Kasumi-1 (cell line): ENCODE results near the gene SPPL2B.

Source experiments
- DNase-seq, 2 experiments: peaks; one replicate each; lab custom pipeline; 2025; lab: John Stamatoyannopoulos, UW

SPPL2B gene

GRCh38 chr19:2355168-2356035 lies 26.9 kb downstream of the SPPL2B start:
- DNase-seq, result no peak

DNA sequence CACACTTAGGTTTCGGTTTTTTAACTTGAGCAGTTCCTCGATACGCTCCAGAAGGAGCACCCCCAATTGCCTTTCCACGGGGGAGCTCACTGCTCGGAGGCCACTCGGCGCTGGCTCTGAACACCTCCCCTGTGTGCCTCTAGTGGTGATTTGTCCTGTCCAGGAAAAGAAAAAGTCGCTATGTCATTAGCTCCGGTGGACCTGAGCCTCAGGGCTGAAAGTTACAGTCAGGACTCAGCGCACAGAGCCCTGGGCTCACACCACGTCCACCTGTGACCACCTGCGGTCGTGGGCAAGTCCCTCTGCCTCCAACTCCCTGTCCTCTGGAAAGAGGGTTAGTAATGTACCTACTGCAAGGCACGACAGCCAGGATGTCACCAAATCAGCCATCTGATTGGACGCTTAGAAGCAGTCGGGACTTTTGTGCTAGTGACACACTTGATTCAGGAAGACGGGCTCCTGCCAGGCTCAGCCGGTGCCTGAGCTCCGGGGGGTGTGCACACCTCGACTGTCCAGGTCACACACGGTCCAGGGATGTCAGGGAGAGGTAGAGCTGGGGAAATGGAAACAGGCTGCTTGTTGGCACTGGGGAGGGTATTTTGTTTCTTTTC lies 27.7 kb downstream of the SPPL2B start:
- DNase-seq, result no peak

DNA sequence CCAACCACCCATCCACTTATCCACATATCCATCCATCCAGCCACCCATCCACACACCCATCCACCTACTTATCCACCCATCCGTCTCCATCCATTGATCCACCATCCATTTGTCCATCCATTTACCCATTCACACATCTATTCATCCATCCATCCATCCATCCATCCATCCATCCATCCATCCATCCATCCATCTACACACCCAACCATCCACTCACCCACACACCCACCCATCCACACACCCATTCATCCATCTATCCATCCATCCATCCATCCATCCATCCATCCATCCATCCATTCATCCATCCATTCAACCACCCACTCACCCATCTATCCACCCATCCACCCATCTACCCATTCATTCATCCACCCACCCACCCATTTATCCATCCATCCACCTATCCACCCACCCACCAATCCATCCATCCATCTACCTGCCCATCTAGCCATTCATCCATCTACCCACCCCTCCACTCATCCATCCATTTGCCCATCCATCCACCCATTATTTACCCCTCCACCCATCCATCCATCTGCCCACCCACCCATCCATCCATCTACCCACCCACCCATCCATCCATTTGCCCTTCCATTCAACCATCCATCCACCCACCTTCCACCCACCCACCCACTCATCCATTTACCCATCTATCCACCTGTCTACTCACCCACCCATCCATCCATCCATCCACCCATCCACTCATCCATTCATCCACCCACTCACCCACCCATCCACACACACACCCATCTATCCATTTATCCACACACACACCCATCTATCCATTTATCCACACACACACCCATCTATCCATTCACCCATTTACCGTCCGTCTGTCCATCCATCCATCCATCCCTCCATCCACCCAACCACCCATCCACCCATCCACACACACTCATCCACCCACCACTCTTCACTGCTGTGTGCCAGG lies 29.1 kb downstream of the SPPL2B start:
- DNase-seq, result no peak

DNA sequence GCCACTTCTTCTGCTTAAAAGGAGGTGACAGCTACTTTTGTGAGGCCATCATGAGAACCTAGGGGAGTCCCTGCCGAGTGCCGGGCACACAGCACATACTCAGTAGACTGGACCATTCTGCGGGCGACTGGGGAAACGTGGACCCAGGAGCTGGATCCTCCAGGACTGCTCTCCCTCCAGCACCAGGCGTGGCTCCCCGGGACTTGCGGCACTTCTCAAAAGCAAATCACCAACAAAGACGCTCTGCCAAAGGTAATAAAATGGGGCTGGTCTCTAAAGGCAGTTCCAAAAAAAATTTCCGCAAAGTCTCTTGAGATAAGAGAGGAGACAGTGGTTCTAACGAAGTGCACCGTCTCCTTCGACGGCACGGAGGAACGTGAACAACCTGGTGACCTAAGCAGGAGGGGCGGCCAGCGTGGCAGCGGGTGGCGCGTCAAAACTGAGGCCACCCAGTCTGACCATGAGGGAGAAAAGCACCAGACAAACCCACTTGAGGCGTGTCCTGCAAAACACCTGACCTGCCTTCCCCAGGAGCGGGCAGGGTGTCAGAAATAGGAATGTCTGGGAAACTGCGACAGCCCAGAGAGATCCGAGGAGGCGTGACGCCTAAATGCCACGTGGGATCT lies 30.2 kb downstream of the SPPL2B start:
- DNase-seq, result no peak

GRCh38 chr19:2359992-2360685 lies 31.7 kb downstream of the SPPL2B start, which contains the start of gene TMPRSS9:
TMPRSS9 (plus strand) TSS chr19:2360265; CDS start chr19:2389786, 29,521 bp downstream.
- no peak for DNase-seq

GRCh38 chr19:2360833-2361232 lies 32.3 kb downstream of the SPPL2B start:
- DNase-seq, result no peak

- DNase-seq, result no peak
Observed at GRCh38 chr19:2361246-2362045, 33.0 kb downstream of the SPPL2B start.

DNA sequence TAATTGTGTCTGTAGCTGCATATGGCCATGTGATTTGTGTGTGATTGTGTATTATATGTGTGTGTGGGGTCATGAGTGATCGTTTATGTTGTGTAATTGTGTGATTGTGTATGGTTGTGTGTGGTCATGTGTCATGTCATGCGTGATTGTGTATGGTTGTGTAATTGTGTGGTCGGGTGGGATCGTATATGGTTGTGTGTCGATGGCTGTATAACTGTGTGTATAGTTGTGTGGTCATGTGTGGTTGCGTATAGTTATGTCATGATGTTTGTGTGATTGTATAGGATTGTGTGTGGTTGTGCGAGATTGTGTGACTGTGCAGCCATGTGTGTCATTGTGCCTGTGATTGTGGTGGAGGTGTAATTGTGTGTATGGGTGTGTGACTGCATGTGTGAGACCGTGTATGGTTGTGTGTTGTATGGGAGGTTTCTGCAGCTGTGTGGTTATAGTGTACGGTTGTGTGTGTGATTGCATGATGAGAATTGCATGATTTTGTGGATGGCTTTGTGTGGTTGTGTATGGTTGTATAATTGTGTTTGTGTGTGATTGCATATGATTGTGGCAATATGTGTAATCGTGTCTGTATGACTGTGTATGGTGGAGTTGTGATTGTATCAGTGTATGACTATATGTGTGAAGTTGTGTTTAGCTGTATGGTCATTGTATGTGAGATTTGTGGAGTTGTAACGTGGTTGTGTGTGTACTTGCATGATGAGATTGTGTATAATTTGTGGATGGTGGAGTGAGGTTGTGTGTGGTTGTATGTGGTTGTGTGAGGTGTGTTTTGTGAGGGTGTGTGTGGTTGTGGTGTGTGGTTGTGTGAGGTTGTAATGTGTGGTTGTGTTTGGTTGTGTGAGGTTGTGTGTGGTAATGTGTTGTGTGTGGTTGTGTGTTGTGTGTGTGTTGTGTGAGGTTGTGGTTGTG lies 33.8 kb downstream of the SPPL2B start:
- no peak for DNase-seq

DNA sequence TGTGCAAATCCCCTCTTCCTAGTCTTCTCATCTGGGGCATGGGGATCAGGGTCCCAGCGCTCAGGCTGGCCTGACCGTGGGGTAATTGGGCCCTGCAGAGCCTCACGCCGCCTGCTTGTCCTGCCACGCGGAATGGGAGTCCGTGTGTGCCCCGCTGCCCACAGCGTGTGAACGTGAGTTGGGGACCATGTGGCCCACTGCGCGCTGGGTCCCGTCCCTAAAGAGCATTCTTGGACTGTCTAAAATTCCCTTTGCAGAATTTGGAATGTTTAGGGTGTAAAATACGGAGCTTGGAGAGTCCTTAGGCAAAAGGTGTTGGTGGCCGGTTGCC lies 34.5 kb downstream of the SPPL2B start:
- DNase-seq, result no peak

DNA sequence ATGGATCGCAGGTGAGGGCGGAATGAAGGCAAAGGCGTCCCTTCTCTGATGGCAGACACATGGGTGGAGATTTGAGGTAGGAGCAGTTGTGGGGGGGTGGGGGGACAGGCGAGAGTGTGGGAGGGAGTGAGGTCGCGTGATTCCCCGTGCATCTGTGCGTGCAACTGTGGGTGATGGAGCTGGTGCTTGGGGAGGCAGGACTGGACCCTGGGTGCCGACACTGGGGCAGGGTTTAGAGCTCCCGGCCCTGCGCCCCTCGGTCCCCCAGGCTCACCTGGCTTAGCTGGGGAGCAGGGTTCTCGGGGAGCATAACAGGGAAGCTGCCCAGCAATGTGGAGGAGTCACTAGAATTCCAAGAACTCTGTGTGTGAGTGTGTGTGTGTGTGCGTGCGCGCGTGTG lies 34.9 kb downstream of the SPPL2B start:
- DNase-seq, result no peak

DNA sequence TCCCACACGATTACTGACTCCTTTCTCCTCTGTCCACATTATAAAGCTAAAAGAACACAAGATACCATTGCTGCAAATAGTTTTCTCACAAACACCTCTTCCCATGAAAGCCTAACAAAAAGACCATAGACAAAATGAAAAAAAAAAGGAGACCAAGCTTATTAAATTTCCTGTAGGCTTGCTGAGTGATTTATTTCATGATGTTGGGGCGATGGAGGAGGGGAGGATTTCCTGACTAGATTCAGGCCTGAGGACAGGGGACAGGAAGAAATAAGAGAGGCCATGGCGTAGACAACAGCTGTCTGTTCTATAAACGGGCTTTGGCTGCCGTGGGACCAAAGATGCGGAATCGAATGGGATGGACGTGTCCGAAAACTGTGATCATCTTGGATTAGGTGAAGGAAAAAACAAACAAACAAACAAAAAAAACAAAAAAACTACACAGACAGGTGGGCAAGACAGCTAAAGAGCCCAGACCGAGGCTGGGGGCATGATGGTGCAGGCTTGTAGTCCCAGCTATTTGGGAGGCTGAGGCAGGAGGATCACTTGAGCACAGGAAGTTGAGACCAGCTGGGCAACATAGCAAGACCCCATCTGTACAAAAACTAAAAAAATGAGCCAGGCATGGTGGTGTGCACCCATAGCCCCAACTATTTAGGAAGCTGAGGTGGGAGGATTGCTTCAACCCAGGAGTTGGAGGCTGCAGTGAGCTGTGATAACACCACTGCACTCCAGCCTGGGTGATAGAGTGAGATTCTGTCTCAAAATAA lies 36.9 kb downstream of the SPPL2B start:
- DNase-seq, result no peak

DNA sequence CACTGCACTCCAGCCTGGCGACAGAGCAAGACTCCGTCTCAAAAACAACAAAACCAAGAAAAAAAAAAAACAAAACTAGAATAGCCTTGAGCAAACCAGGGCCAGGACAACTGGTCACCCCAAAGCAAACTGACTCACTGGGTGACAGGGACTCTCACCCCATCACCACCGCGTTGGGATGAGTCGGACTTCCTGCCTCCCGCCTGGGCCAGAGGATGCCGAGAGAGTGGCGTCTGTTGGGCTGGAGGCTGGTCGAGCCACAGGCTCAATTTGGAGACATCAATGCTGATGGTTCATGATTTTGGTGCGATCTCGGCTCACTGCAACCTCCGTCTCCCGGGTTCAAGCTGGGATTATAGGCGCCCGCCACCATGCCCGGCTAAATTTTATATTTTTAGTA lies 43.2 kb downstream of the SPPL2B start:
- DNase-seq, result no peak

DNA sequence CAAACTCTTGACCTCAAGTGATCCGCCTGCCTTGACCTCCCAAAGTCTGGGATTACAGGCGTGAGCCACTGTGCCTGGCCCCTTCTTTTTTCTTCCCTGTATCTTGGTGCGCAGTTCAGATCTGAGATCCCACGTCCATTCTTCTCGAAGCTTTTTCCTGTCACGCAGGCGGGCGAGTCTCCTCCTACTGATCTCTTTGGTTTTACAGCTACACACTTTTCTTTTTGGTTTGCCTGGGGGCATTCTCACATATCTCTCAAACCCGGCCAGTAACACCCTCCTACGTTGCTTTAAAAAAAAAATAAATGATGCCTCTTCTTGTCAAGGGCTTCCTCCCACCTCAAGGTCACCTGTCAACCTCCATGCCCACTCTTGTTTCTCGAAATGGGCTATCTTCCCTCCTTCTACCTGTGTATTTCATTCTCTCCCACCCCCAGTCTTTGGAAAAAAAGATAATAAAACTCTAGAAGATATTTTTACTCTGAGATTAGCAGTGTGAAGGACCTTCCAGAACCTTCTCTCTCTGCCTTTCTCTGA lies 43.7 kb downstream of the SPPL2B start:
- no peak for DNase-seq

DNA sequence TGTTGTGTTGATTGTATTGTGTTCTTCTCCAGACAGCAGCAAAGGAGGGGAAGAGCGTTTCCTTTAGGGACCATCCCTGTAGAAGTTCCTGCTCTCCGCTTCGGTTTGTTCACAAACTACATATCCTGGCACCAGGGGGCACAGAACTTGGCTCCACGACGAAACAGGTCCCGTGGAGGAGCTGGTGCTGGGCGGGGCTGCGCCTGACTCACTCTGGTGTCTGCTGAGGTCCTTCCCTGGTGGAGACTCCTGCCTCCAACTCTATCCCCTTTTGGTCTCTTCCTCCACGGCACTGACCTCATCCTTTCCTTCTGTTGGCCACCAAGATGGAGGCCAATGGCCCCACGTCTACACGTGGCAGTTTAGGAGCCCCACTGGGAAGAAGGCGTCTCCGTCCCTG lies 46.3 kb downstream of the SPPL2B start:
- no peak for DNase-seq

- no peak for DNase-seq
Observed at GRCh38 chr19:2375353-2376121, 47.1 kb downstream of the SPPL2B start.

DNA sequence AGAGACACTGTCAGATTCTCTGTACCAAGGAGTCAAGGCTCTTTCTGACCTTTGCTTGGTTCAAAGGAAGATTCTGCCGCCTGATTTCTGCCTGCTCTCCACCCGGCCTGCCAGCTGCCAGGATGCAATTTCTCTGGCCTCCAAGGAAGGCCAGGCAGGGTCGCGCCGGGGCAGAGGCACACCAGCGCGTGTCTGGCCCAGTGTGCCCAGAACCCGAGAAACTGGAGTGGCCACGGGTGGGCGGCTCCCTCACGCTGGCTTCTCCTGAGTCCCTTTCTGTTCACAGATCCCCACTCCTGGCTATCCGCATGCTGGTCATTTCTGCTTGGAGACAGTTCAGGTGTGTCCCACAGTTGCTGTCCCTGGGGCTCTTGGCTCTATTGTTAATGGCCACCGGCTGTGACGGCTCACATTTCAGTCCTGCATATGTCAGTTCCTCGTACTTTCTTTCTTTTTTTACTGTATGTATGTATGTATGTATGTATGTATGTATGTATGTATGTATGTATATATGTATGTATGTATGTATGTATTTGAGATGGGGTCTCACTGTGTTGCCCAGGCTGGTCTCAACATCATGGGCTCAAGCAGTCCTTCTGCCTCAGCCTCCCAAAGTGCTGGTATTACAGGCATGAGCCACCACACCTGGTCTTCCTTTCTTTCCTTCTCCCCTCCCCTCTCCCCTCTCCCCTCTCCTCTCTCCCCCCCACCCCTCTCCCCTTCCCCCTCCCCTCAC lies 48.5 kb downstream of the SPPL2B start:
- no peak for DNase-seq

GRCh38 chr19:2380567-2380966 lies 52.1 kb downstream of the SPPL2B start:
- no peak for DNase-seq
